GM12892 (cell line): ENCODE results near the gene SH2B3.

ENCODE experiments used
- DNase-seq: peaks from one replicate; pipeline ENCODE4 v3.0.0; 2011; ENCODE audit not compliant: insufficient read length
- FAIRE-seq: peaks from 2 replicates; lab custom pipeline; 2011; peaks lifted over from hg19 to GRCh38; lab: Jason Lieb, UNC
- POLR2A ChIP-seq: IDR thresholded peaks from 2 replicates; pipeline ENCODE4 v1.6.1; 2011; ENCODE audit warnings: low read depth, low read length, control low read depth
- POLR2AphosphoS5 ChIP-seq: IDR thresholded peaks from 2 replicates; pipeline ENCODE4 v1.6.1; 2011; ENCODE audit warnings: low read depth, low read length, control low read depth
- TAF1 ChIP-seq: IDR thresholded peaks from 2 replicates; pipeline ENCODE4 v1.6.1; 2011; ENCODE audit warnings: low read depth, mild to moderate bottlenecking, control low read depth, low read length, borderline replicate concordance

Gene SH2B3

DNA sequence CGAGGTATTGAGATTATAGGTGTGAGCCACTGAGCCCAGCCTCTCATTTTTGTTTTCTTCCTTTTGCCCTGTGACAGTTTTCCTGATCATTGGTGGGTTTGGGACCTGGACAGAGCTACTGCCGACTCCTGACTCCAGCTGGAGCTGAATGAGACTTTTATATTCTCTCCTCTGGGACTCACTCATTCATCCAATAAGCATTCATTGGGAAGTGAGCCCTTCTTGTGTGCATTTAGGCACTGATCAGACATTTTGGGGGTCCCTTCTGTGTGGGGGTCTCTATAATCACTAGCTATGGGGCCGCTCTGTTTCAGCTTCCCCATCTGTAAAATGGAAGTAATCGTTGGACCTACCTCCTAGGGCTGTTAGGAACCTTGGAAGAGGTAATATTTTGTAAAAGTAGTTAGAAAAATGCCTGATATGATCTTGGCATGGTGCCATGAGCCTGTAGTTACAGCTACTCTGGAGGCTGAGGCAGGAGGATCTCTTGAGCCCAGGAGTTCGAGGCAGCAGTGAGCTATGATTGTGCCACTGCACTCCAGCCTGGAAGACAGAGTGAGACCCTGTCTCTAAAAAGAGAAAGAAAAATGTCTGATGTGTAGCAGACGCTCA lies 7.2 kb downstream of the SH2B3 start:
- FAIRE-seq, result no peak
- no peak for DNase-seq
- TF ChIP-seq TAF1, result no peak
- no peak for TF ChIP-seq POLR2AphosphoS5
- no peak for TF ChIP-seq POLR2A

DNA sequence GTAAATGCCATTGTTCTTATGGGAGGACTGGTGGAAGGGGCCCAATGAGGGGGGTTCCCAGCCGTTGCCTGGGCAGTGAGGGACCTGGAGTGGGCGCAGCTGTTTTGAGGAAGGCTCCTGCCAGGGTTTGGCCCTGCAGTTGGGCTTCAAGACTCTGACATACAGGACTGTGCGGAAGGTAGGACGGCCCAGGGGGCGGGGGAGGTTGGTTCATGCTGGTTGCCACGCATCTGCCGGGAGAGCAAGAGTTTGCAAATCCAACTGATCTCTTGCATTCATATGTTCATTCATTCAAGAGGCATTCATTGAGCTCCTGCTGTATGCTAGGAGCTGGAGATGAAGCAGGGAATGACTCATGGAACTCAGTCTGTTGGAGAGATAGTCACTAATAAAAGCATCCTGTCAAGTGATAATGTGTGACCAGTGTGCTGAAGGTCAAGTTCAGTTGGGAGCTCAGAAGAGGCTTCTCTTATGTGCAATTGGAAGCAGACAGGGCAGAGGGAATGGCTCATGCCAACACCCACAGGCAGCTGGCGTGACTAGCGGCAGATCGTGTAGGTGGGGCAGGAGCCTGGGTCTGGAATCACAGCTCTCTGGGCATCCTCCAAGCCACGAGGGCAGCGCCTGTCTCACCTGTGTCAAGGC lies 7.8 kb downstream of the SH2B3 start:
- TF ChIP-seq POLR2A, result no peak
- TF ChIP-seq POLR2AphosphoS5, result no peak
- no peak for TF ChIP-seq TAF1
- DNase-seq (no peak), FAIRE-seq (no peak)

DNA sequence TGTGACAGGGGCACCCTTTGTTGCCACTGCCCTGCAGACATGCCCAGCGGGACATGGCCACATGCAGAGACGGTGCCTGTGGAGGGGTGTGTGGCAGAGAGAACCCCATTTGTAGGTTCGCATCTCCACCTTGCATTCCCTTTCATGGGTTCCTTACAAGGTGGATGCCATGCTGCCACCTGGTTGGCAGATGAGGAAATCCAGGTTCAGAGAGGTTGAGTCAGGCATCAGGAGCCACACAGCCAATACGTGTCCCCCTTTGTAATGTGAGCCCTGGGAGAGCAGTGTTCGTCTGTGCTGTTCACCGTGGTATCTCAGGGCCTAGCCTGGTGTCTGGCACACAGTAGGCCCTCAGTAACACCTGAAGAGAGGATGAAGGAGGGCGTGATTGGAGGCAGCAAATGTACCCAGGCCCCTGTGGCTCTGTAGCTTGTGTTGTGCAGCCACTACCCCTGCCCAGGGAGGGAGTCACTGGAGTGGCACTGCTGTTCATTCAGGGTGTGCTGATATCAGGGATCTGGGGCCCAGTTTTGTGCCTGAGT lies 9.1 kb downstream of the SH2B3 start:
- DNase-seq (no peak), FAIRE-seq (no peak)
- TF ChIP-seq POLR2A (no peak), POLR2AphosphoS5 (no peak), TAF1 (no peak)

DNA sequence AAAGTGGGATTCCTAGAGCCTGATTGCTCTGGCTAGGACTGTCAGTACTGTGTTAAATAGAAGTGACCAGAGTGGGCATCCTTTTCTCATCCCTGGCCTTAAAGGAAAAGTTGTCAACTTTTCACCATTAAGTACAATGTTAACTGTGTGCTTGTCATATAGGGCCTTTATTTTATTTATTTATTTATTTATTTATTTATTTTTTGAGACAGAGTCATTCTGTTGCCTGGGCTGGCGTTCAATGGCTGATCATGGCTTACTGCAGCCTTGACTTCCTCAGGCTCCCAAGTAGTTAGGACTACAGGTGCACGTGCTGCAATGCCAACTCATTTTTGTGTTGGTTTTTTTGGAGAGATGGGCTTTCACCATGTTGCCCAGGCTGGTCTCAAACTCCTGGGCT lies 11.6 kb downstream of the SH2B3 start:
- DNase-seq, result no peak
- TF ChIP-seq POLR2AphosphoS5 (no peak), POLR2A (no peak), TAF1 (no peak)
- FAIRE-seq, result no peak

DNA sequence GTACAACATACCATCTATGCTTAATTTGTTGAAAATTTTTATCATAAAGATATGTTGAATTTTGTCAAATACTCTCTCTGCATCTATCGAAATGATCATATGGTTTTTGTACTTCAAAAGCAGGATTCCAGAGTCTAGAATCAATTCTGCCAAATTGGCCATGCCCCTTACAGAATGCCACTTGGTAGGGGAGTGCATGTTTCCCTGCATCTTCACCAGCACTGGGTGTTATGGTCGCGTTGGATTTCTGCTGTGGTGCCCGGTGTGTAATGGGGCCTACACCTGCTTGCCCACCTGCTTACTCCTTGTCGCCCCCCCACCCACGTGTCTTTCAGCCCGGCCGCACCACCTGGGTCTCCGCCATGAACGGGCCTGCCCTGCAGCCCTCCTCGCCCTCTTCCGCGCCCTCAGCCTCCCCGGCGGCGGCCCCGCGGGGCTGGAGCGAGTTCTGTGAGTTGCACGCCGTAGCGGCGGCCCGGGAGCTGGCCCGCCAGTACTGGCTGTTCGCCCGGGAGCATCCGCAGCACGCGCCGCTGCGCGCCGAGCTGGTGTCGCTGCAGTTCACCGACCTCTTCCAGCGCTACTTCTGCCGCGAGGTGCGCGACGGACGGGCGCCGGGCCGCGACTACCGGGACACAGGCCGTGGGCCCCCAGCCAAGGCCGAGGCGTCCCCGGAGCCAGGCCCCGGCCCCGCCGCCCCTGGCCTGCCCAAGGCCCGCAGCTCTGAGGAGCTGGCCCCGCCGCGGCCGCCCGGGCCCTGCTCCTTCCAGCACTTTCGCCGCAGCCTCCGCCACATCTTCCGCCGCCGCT lies 12.3 kb downstream of the SH2B3 start:
- FAIRE-seq (no peak), DNase-seq (no peak)
- TF ChIP-seq POLR2AphosphoS5, result no peak

DNA sequence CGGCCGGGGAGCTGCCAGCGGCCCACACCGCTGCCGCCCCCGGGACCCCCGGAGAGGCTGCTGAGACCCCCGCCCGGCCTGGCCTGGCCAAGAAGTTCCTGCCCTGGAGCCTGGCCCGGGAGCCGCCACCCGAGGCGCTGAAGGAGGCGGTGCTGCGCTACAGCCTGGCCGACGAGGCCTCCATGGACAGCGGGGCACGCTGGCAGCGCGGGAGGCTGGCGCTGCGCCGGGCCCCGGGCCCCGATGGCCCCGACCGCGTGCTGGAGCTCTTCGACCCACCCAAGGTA lies 12.8 kb downstream of the SH2B3 start:
- DNase-seq (no peak), FAIRE-seq (no peak)
- no peak for TF ChIP-seq POLR2AphosphoS5
- no peak for TF ChIP-seq POLR2A
- TF ChIP-seq TAF1, result no peak

DNA sequence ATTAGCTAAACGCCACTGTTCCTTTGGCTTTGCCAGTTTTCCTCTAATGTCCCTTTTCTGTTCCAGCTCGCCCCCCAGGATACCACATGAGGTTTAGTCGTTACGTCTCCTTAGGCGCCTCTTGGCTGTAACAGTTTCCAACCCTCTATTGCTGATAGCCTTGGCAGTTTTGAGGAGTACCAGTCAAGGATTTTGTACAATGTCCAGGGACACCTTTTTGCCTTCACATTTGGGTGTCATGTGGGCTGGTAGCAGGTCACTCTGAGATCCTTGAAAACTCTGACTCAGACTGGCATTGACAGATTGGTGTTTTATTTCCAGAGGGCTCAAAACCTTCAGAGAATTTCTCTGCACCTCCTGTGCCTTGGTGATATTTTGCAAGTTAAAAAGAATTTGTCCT lies 14.1 kb downstream of the SH2B3 start:
- no peak for FAIRE-seq
- no peak for TF ChIP-seq TAF1
- no peak for TF ChIP-seq POLR2A
- TF ChIP-seq POLR2AphosphoS5, result no peak
- no peak for DNase-seq

DNA sequence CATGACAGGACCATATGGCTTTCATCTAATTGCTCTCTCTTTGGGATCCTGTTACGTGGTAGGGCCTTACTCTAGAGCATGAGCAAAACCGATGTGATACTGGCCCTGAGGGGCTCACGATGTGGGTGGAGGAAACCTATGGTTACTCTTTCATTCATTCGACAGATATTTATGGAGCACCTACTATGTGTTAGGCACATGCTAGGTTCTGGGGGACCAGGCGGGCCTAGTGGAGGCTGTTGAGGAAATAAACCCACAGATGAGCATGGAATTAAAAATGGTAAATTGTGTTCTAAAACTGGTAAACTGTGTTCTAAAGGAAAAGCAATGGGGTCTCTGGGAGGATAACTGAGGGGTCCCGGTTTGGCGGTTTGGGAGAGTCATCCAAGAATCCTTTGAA lies 14.8 kb downstream of the SH2B3 start:
- TF ChIP-seq POLR2A (no peak), TAF1 (no peak), POLR2AphosphoS5 (no peak)
- DNase-seq, result no peak
- no peak for FAIRE-seq

DNA sequence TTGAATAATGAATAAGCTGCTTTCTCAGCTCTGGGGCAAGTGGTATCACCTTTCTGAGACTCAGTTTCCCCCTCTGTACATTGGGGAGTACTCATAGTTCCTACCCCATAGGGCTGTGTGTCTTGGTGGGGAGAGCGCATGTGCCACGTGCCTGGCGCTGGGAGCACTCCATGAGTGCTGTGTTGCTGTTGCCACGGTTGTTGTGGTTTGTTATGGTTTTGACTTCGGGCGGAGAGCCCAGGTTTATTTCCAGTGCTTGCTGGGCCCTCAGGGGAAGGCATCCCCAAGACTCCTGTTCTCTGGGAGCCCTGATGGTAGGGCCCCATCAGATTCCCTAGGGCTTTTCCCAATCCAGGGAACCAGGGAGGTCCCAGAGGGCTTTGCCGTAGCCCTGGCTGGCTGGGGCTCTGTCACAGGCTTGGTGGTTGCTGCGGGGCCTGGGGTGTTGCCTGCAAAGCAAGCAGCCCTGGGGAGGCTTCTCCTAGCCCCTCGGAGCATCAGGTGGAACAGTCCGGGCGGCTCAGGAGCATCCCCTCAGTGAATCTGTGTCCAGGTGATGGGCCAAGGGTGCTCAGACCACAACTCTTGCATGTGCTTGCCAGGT lies 18.6 kb downstream of the SH2B3 start:
- 0 out of 2 replicates have a peak, but pooled peaks have one; percentile 34 for TF ChIP-seq POLR2AphosphoS5
- TF ChIP-seq POLR2A, result no peak
- DNase-seq, result no peak
- no peak for FAIRE-seq

DNA sequence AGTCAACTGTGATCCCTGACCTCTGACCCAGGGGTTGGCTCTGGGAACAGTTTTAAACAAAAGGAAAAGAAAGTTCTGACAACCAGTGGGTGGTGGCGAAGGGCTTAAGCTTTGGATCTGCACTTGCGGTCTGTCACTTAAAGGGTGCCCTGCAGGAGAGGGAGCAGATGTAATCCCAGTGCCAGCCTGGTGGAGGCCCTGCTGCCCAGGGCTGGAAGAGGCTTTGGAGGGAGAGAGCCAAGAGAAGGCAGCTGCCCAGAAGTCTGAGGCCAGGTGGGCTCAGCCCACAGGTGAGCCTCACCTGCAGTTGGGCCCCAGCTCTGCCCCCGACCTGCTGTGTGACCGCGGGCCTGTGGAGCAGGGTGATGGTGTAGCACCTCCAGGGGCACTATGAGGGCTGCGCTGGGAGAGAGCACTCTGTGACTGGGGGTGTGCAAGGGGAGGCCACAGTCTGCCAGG lies 19.1 kb downstream of the SH2B3 start:
- FAIRE-seq, result no peak
- DNase-seq, result no peak
- TF ChIP-seq POLR2AphosphoS5 (no peak), TAF1 (no peak), POLR2A (no peak)

DNA sequence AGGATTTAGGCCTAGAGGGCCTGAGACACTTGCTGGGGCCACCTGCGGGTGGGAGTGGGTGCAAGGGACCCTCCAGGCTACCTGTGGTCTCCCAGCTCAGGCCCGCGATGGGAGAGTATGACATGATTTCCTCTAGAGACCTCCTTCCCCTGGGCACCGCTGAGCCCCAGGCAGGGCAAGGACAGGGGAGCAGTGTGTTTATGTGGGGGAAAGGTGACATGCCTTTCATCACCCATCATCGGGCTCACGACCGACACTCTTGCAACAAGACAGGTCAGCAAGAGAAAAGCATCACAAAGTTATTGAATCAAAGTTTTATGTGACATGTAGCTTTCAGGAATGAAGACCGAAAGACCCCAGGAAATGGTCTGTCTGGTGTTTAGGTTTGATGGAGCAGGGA lies 19.9 kb downstream of the SH2B3 start:
- TF ChIP-seq POLR2A, result no peak
- no peak for TF ChIP-seq TAF1
- TF ChIP-seq POLR2AphosphoS5, result no peak
- FAIRE-seq, result no peak
- DNase-seq, result no peak
